KMS-11 (cell line): ENCODE results near the gene FCSK.

Experiments
- H2AFZ ChIP-seq: fragments of 200-600 bp; sonication (generic); 2 replicates; pipeline ENCODE4 v1.6.1; 2016; ENCODE audit warnings: antibody characterized with exemption, mixed run types, low read depth
- H3K27ac ChIP-seq: fragments of 200-600 bp; sonication (generic); 2 replicates; pipeline ENCODE4 v1.6.1; 2016; ENCODE audit warnings: mild to moderate bottlenecking, mixed run types
- H3K27me3 ChIP-seq: fragments of 200-600 bp; sonication (generic); 2 replicates; pipeline ENCODE4 v1.6.1; 2017; ENCODE audit warnings: mild to moderate bottlenecking, low read depth, mixed run types, moderate library complexity; ENCODE audit not compliant: insufficient read depth
- H3K36me3 ChIP-seq: fragments of 200-600 bp; sonication (generic); 2 replicates; pipeline ENCODE4 v1.6.1; 2017; ENCODE audit warnings: mild to moderate bottlenecking, mixed run types; ENCODE audit not compliant: insufficient read depth
- H3K4me1 ChIP-seq: fragments of 200-600 bp; sonication (generic); 2 replicates; pipeline ENCODE4 v1.6.1; 2016; ENCODE audit warnings: mild to moderate bottlenecking, low read depth, mixed run types; ENCODE audit not compliant: poor library complexity, severe bottlenecking
- H3K4me2 ChIP-seq: fragments of 200-600 bp; sonication (generic); 2 replicates; pipeline ENCODE4 v1.7.0; 2016; ENCODE audit warnings: mild to moderate bottlenecking, mixed run types
- H3K4me3 ChIP-seq: fragments of 200-600 bp; sonication (generic); IDR thresholded peaks from 2 replicates; pipeline ENCODE4 v1.6.1; 2017; ENCODE audit warnings: low read depth, low read length, mixed read lengths; ENCODE audit not compliant: insufficient read depth
- H3K79me2 ChIP-seq: fragments of 200-600 bp; sonication (generic); 2 replicates; pipeline ENCODE4 v1.6.1; 2016; ENCODE audit warnings: low read depth, mixed run types; ENCODE audit not compliant: insufficient read depth
- H3K9ac ChIP-seq: fragments of 200-600 bp; sonication (generic); 2 replicates; pipeline ENCODE4 v1.6.1; 2016; ENCODE audit warnings: mild to moderate bottlenecking, mixed run types
- H4K20me1 ChIP-seq: fragments of 200-600 bp; sonication (generic); 2 replicates; pipeline ENCODE4 v1.6.1; 2016; ENCODE audit warnings: mild to moderate bottlenecking, mixed run types; ENCODE audit not compliant: insufficient read depth
- TF ChIP-seq, protein P1 (sequence below): fragments of 200-600 bp; sonication (generic); conservative IDR thresholded peaks from 2 replicates; pipeline ENCODE4 v1.6.1; 2017; ENCODE audit warnings: low read depth, mild to moderate bottlenecking, antibody characterized with exemption, low read length, moderate library complexity, mixed read lengths

FCSK gene

DNA sequence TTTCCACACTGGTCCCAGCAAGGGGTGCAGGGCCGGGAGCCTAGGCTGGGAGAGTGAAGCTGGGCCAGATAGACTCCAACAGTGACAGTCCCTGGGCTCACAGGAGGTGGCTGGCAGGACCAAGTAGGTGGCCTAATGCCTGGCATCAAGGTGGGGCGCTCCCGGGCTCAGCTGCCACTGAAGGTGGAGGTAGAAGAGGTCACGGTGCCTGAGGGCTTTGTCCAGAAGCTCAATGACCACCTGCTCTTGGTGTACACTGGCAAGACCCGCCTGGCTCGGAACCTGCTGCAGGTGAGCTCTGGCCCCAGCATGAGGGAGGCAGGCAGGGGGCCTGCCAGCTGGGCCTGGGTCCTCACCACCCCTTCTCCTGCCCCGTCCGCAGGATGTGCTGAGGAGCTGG lies 23.8 kb downstream of the FCSK start:
- Histone ChIP-seq H3K4me2 (peak overlapping the region; percentile 55; the same call in 1 of the 2 replicates), H2AFZ (no peak overlapping the region), H3K36me3 (no peaks in the 10 kb centered on the region), H3K4me1 (peaks cover 44% of the 10 kb centered on the region), H3K27me3 (no peaks in the 10 kb centered on the region), H3K79me2 (no peaks in the 10 kb centered on the region), H3K9ac (no peak overlapping the region), H3K4me3 (no peak overlapping the region), H4K20me1 (no peaks in the 10 kb centered on the region), H3K27ac (peak overlapping the region; percentile 75; the same call in 1 of the 2 replicates)
- TF ChIP-seq, protein P1, sequence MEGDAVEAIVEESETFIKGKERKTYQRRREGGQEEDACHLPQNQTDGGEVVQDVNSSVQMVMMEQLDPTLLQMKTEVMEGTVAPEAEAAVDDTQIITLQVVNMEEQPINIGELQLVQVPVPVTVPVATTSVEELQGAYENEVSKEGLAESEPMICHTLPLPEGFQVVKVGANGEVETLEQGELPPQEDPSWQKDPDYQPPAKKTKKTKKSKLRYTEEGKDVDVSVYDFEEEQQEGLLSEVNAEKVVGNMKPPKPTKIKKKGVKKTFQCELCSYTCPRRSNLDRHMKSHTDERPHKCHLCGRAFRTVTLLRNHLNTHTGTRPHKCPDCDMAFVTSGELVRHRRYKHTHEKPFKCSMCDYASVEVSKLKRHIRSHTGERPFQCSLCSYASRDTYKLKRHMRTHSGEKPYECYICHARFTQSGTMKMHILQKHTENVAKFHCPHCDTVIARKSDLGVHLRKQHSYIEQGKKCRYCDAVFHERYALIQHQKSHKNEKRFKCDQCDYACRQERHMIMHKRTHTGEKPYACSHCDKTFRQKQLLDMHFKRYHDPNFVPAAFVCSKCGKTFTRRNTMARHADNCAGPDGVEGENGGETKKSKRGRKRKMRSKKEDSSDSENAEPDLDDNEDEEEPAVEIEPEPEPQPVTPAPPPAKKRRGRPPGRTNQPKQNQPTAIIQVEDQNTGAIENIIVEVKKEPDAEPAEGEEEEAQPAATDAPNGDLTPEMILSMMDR: no peak

DNA sequence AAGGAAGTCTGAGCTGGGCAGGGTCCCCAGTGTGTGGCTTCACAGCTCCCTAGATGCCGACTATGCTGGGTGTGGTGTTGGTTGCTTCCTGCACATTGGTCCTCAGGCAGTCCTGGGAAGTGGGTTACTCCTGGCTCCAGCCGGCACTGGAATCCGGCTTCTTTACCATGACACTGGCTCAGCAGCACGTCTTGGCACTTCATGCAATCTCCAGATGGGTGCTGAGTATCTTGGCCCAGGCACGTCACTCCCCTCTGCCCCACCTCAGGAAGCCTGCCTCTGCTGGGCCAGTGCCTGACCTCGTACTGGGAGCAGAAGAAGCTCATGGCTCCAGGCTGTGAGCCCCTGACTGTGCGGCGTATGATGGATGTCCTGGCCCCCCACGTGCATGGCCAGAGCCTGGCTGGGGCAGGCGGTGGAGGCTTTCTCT lies 24.5 kb downstream of the FCSK start:
- no peak overlapping the region for H3K27ac ChIP-seq
- no peak overlapping the region for H3K4me3 ChIP-seq
- TF ChIP-seq, protein P1: no peak
- no peaks in the 10 kb centered on the region for H3K79me2 ChIP-seq
- no peak overlapping the region for H2AFZ ChIP-seq
- H3K4me2 ChIP-seq: no peak overlapping the region
- no peaks in the 10 kb centered on the region for H3K36me3 ChIP-seq
- H4K20me1 ChIP-seq: no peaks in the 10 kb centered on the region
- H3K4me1 ChIP-seq: peaks cover 52% of the 10 kb centered on the region
- H3K9ac ChIP-seq: no peak overlapping the region
- H3K27me3 ChIP-seq: no peaks in the 10 kb centered on the region

DNA sequence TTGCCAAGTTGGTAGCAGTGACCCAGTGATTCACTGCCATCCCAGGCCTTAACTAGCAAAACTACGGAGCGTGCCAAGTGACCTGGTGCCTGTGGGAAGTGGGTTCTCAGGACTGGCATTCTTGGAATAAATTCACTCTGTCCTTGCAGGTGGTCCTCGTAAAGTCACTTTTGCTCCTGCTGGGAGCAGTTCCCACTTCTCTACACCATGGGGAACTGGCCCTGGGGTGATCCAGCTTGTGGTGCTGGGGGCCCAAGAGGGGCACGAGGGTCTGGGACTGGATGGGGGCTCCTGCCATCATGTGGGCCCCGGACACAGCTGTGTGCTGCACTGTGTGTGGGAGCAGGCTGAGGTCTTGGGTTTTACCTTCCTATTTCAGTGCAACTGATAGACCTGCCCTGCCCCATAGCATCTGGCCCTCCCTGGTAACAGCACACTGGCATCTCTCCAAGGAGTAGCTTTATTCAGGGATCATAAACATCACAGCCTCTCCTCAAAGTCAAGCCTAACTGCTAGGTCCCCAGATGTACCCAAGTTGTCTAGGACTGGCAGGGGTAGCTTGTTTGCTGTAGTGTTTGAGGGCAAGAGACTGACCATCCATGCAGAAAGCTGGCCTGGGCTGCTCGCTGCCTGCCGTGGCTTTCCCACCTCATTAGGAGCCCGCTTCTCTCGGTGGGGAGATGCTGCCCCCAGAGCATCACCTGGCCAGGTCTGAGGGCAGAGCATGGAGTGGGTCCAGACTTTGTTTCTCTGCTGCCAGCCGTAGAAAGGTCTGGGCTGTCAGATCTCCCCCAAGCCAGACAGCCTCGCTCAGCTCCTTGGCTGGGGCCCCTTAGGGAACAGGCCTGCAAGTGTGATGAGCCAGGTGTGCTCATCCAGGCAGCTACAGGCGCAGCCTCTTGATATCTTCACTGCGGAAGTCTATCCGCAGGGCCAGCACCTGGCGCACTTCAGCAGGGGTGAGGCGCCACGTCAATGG lies 26.0 kb downstream of the FCSK start:
- Histone ChIP-seq H3K27ac (no peak overlapping the region; the same call in 1 of the 2 replicates), H3K27me3 (no peaks in the 10 kb centered on the region), H3K79me2 (no peaks in the 10 kb centered on the region), H3K4me1 (peaks cover 51% of the 10 kb centered on the region), H3K36me3 (no peaks in the 10 kb centered on the region), H3K9ac (no peak overlapping the region), H4K20me1 (no peaks in the 10 kb centered on the region), H2AFZ (no peak overlapping the region), H3K4me3 (no peak overlapping the region), H3K4me2 (no peak overlapping the region)
- TF ChIP-seq, protein P1: no peak

DNA sequence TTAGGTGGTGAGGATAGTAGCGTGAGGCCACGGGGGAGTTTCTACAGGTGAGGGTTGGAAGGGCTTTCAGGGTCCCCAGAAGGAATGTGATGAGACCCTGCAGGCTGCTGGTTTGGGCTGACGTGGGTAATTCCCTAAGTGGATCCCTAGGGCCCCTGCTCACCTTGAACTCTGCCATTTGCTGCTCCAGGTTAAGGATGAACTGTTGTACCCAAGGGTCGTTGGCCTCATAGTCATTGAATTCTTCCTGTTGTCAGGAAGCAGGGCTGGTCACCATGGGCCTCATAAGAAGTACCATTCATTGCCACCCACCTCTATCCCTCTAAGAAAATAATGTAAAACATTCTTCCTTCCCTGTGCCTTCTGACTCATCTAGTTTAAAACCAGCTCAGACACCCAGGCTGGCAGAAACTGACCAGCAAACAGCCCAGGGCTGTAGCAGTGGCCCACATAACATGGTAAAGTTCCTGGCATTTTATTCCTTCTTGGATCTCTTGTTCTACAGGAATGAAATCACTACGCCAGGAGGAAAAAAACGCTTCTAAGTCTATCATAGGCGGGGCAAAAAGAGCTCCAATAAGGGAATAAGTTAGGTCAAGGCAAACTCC lies 27.6 kb downstream of the FCSK start:
- no peak overlapping the region for H3K4me2 ChIP-seq
- no peak overlapping the region for H3K9ac ChIP-seq
- TF ChIP-seq, protein P1: no peak
- no peak overlapping the region for H3K4me3 ChIP-seq
- H3K4me1 ChIP-seq: peaks cover 34% of the 10 kb centered on the region
- H3K27me3 ChIP-seq: no peaks in the 10 kb centered on the region
- no peaks in the 10 kb centered on the region for H3K79me2 ChIP-seq
- H3K27ac ChIP-seq: no peak overlapping the region
- no peaks in the 10 kb centered on the region for H3K36me3 ChIP-seq
- no peaks in the 10 kb centered on the region for H4K20me1 ChIP-seq
- H2AFZ ChIP-seq: no peak overlapping the region
